Measurements from ENCODE around the gene TENM4. TPM values are rescaled to one million over a fixed set of nuclear protein-coding genes. Genes with fewer than 3 reads are reported as not detected.

Gene TENM4
- total RNA-seq, 1 experiment from 2014 or later = 9.9 TPM

DNA sequence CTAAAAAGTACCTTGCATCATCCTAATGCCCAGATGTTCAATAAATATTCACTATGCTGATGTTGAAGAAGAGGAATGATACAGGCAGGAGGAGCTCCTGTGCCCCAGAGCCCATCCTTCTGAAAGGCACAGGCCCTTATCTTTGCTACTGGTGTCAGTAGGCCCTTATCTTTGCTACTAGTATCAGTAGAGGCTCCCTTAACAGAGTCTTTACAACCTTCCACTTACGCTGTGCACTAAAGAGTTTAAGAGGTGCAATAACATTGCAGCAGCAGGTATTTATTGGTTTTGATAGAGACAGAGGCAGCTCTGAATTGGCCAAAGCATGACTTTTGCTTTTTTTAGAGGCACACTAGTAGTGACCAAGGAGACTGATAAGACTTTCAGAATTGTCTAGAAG lies 174.4 kb downstream of the TENM4 start:
- Mint-ChIP-seq H3K9me3 (ENCODE audit: unreplicated experiment) (no peaks in the 10 kb centered on the region), H3K27ac (ENCODE audit: low read depth, unreplicated experiment) (no peak overlapping the region), H3K36me3 (ENCODE audit: insufficient read depth, unreplicated experiment) (no peaks in the 10 kb centered on the region), H3K4me1 (ENCODE audit: insufficient read depth, unreplicated experiment) (no peaks in the 10 kb centered on the region), H3K27me3 (ENCODE audit: insufficient read depth, unreplicated experiment) (no peaks in the 10 kb centered on the region), H3K4me3 (ENCODE audit: unreplicated experiment) (no peak overlapping the region)
- no TSS peak for BruUV-seq (replicated peaks)
- ChIA-PET POLR2A (no interaction called here), CTCF (interaction anchor here (0.6 to 1.0 kb wide), 2 partner anchors 11 to 13 kb away, joined by 3 read pairs; no protein-coding TSS in a partner anchor)
- no peak for DNase-seq (ENCODE audit: unreplicated experiment)
- intact Hi-C loops (cut with micrococcal nuclease) = no loop called here
- TF ChIP-seq, protein P1, sequence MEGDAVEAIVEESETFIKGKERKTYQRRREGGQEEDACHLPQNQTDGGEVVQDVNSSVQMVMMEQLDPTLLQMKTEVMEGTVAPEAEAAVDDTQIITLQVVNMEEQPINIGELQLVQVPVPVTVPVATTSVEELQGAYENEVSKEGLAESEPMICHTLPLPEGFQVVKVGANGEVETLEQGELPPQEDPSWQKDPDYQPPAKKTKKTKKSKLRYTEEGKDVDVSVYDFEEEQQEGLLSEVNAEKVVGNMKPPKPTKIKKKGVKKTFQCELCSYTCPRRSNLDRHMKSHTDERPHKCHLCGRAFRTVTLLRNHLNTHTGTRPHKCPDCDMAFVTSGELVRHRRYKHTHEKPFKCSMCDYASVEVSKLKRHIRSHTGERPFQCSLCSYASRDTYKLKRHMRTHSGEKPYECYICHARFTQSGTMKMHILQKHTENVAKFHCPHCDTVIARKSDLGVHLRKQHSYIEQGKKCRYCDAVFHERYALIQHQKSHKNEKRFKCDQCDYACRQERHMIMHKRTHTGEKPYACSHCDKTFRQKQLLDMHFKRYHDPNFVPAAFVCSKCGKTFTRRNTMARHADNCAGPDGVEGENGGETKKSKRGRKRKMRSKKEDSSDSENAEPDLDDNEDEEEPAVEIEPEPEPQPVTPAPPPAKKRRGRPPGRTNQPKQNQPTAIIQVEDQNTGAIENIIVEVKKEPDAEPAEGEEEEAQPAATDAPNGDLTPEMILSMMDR (IDR thresholded peaks at IDR 0.05; ENCODE audit: unreplicated experiment) = no peak

DNA sequence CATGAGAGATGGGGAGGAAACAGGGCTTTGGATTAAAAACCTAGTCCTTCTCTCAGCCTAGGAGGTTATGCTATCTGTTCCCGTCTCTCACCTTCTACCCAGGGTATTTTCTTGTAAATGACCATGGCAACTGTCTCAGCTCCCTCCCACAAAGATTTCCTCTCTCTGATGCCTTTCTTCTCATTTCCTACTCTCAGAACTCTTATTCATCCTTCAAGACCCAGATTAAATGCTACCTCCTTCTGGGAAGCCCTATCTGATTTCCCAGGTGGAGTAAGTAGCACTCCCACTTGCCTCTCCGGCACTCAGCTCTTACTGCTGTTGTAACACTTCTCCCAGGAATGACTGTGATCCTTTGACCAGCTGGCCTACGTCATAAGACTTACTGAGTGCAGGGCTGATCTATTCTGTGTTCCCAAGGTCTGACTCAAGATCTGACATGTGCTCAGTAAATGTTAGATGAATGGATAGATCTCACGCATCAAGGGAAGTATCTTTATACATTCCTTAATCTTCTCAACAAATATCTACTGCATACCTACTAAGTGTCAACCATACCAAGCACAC lies 175.0 kb downstream of the TENM4 start:
- Mint-ChIP-seq H3K36me3 (ENCODE audit: insufficient read depth, unreplicated experiment) (no peaks in the 10 kb centered on the region), H3K4me1 (ENCODE audit: insufficient read depth, unreplicated experiment) (no peaks in the 10 kb centered on the region), H3K27me3 (ENCODE audit: insufficient read depth, unreplicated experiment) (no peaks in the 10 kb centered on the region), H3K9me3 (ENCODE audit: unreplicated experiment) (no peaks in the 10 kb centered on the region), H3K4me3 (ENCODE audit: unreplicated experiment) (no peak overlapping the region), H3K27ac (ENCODE audit: low read depth, unreplicated experiment) (no peak overlapping the region)
- BruUV-seq (replicated peaks) = no TSS peak
- TF ChIP-seq, protein P1 (IDR thresholded peaks at IDR 0.05; ENCODE audit: unreplicated experiment) = no peak
- ChIA-PET CTCF (interaction anchor here (0.6 to 1.0 kb wide), 2 partner anchors 10 to 13 kb away, joined by 3 read pairs; no protein-coding TSS in a partner anchor), POLR2A (no interaction called here)
- no peak for DNase-seq (ENCODE audit: unreplicated experiment)
- intact Hi-C loops (cut with micrococcal nuclease) = no loop called here

DNA sequence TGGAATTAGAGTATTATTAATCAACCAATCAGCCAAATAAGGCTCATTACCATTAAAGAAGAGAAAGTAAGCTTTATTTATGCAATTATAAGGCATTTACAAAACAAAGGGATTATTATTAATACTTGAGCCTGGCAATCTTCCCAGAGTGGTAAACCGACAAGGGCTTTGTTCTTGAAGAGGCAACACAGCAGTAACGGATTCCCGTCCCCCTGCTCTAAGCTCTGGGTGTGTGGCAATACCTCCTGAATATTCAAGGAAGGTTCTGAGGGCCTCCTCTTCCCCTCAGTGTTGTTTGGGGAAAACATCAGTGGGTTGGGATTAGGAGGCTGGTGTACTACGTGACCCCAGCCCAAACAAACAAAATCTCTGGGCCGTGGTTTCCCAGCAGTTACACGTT lies 176.5 kb downstream of the TENM4 start:
- BruUV-seq (replicated peaks) = no TSS peak
- intact Hi-C loops (cut with micrococcal nuclease) = loop anchor here (5.0 kb wide), 1 partner anchor 617 kb away; no protein-coding TSS in a partner anchor

GRCh38 chr11:79263001-79263400 lies 177.8 kb downstream of the TENM4 start:
- H3K4me3 Mint-ChIP-seq (ENCODE audit: unreplicated experiment) = no peak overlapping the region
- POLR2A ChIA-PET = interaction anchor here (1.0 kb wide), 1 partner anchor 89 kb away, joined by 3 read pairs; no protein-coding TSS in a partner anchor
- no peak for DNase-seq (ENCODE audit: unreplicated experiment)
- H3K27me3 Mint-ChIP-seq (ENCODE audit: insufficient read depth, unreplicated experiment) = no peaks in the 10 kb centered on the region
- CTCF ChIA-PET = interaction anchor here (0.7 kb wide), 1 partner anchor 411 kb away, joined by 3 read pairs; no protein-coding TSS in a partner anchor
- H3K9me3 Mint-ChIP-seq (ENCODE audit: unreplicated experiment) = no peaks in the 10 kb centered on the region
- TF ChIP-seq, protein P1 (IDR thresholded peaks at IDR 0.05; ENCODE audit: unreplicated experiment) = no peak
- no TSS peak for BruUV-seq (replicated peaks)
- no peaks in the 10 kb centered on the region for H3K4me1 Mint-ChIP-seq (ENCODE audit: insufficient read depth, unreplicated experiment)
- intact Hi-C loops (cut with micrococcal nuclease) = loop anchor here (5.0 kb wide), 1 partner anchor 616 kb away; no protein-coding TSS in a partner anchor
- no peak overlapping the region for H3K27ac Mint-ChIP-seq (ENCODE audit: low read depth, unreplicated experiment)
- no peaks in the 10 kb centered on the region for H3K36me3 Mint-ChIP-seq (ENCODE audit: insufficient read depth, unreplicated experiment)

More for the DNA sequence above, 176.5 kb downstream of the TENM4 start:
- Mint-ChIP-seq H3K27ac (ENCODE audit: low read depth, unreplicated experiment) (no peak overlapping the region), H3K4me3 (ENCODE audit: unreplicated experiment) (no peak overlapping the region), H3K27me3 (ENCODE audit: insufficient read depth, unreplicated experiment) (no peaks in the 10 kb centered on the region), H3K4me1 (ENCODE audit: insufficient read depth, unreplicated experiment) (no peaks in the 10 kb centered on the region), H3K9me3 (ENCODE audit: unreplicated experiment) (no peaks in the 10 kb centered on the region), H3K36me3 (ENCODE audit: insufficient read depth, unreplicated experiment) (no peaks in the 10 kb centered on the region)
- CTCF ChIA-PET = no interaction called here
- TF ChIP-seq, protein P1 (IDR thresholded peaks at IDR 0.05; ENCODE audit: unreplicated experiment) = no peak
- no peak for DNase-seq (ENCODE audit: unreplicated experiment)
- POLR2A ChIA-PET = no interaction called here

Measured in MCF 10A (cell line).